Occipital lobe (tissue), 2 donors: ENCODE measurements around the gene ODF2L. TPM values are rescaled to one million over a fixed set of nuclear protein-coding genes. Genes with fewer than 3 reads are reported as not detected.
"Not testable (repeated sequence)": the region's sequence is repeated elsewhere in the genome, so short reads cannot be mapped to it uniquely, and the experiment has no call there.

Experiments used
- DNase-seq: peaks from one replicate; lab custom pipeline; 2025; lab: John Stamatoyannopoulos, UW
- total RNA-seq: library from RNA; depleted of rRNA; stranded (reverse); fragments of >200 nt; gene quantifications from one replicate; pipeline ENCODE4 v1.2.3, GENCODE V29; 2014

The ODF2L gene
- total RNA-seq, 1 donor from 2014 or later, result 100 TPM

DNA sequence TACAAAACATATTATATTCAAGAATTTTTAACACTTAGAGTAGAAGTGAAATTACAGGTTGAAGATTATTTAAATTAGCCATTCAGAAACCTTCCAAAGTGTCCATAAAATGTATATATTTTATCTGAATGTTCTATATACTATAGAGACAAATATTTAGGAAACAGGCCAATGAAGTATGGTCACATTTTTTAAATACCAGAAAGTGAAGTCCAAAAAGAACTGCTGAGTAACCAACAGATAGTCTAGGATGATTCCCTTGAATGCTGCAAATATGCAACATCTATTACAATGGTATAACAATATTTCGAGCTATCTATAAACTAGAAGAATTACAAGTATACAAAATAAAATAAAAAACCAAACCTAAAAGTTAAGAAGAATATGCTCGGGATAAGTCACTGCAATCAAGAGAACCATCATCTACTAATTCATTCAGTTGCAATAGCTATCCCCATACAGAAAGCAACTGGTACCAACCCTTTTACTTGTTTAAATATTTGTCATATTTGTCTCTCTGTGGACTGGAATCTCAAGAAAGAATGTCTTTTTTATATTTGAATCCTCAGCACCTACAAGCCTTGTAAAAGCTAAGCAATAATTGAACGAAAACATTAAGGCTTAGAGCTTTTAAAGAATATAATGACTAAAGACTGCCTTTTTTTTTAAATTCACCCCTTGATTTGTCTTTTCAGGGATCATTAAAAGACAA, 8.1 kb downstream of the ODF2L start:
- no peak for DNase-seq

DNA sequence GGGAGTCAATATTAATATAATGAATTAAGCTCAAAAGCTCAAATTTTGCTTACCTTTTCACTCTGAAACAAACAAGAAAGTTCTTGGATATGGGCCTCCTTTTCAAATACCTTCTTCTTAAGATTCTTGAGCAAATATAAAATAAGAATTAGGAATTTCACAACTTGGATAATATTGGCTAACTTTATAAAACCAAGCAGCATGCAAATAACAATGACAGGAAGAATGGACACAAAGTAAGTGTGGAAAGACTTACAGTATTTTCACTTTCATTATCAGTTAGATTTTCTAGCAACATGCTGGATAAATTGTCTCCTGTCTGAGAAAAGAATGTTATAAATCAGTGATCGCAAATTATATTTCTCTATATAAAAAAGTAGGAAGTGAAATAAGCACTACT, 13.2 kb downstream of the ODF2L start:
- no peak for DNase-seq

DNA sequence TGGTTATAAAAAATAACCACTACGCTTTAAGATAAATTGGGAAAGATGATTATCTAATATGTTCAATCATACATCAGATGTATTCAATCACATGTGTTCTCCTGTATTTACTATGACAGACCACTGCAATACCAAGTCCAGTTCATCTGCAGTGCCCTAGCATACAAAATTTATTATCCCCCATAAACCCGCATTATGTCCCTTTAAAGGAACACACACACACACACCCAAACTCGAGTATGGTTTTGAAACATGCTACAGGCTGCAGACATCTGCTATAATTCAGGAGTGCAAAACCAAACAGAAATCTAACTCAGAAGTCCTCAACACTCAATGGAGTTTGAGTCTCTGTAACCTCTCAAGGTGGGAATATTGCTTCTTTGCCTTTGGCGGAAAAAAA, 14.9 kb downstream of the ODF2L start:
- DNase-seq, result no peak

DNA sequence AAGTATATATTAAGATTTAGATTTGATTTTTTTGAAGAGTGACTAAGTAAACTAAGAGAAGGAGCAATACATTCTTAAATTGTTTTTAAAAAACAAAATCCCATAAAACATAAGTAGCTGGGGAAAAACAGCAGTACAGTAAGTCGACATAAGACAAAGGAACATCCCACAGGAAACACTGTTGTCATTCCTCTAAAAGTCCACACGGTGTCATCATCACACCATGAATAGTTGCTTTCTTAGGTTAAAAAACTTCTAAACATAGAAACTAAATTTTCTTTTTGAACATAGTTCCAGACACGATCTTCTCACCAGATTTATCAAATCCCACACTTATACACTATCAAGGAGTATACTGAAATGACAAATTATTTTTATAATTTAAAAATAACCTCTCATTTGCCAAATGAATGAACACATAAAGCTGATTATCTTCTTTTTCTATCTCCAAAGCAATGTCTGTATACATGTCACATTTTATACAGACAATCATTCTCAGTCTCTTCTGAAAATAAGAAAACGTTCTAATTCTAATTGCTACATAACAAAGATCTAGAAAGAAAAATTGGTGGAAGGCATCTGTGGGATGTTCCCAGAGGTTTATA, 15.8 kb downstream of the ODF2L start:
- no peak for DNase-seq

DNA sequence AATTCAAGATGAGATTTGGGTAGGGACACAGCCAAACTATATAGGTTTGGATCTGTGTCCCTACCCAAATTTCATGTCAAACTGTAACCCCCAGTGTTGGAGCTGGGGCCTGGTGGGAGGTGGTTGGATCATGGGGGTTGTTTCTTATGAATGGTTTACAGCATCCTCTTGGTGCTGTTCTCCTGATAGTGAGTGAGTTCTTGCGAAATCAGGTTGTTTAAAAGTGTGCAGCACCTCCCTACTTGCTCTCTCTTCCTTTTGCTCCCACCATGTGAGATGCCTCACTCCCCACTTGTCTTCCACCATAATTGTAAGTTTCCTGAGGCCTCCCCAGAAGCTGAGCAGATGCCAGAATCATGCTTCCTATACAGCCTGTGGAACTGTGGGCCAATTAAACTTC, 17.3 kb downstream of the ODF2L start:
- DNase-seq, result no peak

DNA sequence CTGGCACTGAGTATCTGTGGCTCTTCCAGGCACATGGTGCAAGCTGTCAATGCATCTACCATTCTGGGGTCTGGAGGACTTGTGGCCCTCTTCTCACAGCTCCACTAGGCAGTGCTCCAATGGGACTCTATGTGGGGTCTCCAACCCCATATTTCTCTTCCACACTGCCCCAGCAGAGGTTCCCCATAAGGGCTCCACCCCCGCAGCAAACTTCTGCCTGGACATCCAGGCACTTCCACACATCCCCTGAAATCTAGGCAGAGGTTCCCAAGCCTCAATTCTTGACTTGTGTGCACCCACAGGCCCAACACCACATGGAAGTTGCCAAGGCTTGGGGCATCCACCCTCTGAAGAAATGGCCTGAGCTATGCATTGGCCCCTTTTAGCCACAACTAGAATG, 18.8 kb downstream of the ODF2L start:
- no peak for DNase-seq

DNA sequence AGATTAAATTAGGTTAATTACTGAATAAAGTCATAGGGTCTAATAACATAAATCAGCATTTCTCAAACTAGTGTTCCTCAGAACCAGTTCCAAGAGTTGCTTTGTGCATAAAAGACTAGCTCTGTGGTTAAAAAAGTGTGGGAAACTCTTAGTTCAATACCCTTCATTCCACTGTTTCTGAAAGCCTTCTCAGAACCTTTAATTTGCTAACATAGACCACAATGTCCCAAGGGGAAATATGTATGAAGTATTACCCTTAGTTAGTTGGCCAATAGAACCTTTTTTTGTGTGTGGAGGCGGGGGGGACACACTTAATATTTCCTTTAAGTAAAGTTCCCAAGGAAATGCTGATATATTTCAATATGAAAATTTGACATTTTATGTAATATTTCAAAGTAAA, 20.4 kb downstream of the ODF2L start:
- no peak for DNase-seq

DNA sequence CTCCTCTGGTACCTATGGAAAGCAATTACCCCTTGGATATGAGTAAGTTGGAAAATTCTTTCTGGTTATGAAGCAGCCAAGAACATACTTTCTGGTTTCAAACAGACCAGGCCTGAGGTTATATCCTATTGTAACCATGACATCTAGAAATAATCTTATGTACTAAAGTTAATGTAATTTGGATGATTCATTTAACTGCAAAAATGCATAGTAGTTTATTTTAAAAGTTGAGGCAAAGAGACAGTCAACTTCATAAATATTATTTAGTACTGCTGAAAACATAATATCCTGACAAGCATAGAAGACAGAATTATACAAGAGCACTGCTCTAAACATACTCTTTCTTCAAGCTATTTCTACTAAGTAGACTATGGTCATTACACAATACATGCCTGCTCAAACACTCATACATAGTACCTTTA, 25.5 kb downstream of the ODF2L start:
- DNase-seq, result no peak

DNA sequence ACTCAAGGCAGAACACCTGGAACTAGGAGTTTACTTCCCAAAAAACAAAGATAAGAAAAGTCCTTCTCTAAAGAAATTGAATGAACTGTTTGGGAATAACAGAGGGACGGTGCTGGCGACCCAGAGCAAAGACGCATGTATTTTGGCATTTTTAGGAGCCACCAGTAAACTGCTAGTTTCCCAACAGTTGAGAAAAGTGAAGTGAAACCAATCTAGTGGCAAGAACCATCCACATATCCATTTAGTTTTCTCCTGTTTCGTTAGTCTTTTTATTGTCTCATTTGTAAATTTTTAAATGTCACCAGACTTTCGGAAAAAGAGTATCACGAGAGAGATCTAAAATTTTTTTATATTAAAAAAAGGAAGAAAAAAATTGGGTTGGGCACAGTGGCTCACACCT, 30.2 kb downstream of the ODF2L start:
- DNase-seq, result no peak

DNA sequence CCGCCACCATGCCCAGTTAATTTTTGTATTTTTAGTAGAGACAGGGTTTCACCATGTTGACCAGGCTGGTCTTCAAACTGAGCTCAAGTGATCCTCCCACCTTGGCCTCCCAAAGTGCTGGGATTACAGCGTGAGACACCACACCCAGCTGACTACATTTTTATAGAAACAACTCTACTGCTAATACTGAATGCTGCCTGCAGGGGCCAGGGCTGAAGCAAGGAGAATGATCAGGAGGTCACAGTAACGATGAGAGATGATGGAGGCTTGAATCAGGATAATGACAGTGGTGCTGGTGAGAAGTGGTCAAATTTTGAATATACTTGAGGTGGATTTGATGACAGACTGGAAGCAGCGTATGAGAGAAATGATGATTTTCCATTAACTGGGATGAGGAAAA, 33.3 kb downstream of the ODF2L start:
- DNase-seq, result no peak

DNA sequence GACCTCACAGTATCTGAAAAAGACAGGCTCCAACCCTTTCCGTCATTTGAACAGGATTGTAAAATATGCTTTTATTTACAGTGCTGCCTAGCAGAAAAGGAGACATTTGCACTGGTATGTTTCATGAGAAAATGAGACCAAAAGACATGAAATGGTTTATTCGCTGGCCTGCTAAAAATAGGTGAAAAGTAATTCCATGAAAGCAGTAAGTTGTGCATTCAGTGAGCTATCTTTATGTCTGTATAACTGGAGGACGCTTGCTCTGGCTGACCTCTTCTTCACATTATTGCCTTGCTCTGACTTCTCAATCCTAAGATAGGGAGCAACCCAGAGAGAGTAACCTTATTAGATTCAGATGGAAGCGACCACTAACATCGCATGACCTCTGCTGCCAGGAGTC, 38.3 kb downstream of the ODF2L start:
- no peak for DNase-seq

DNA sequence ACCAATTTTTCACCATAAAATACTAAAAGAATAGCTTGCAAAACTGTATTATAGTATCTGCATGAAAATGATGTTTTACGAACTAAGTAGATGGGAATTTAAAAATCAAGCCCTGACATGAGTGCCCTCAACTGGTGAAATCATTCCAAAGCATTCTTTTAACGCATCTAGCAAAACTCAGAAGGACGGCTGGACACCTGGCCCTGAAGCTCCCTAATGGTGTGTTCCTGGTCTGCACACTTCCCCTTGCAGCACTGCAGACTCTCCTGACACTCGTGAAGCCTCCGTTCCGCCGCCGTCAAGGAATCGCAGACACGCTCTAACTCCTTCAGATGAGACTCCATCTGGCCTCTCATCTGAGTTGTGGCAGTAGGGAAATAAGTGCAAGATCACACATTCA, 39.9 kb downstream of the ODF2L start:
- DNase-seq, result no peak

DNA sequence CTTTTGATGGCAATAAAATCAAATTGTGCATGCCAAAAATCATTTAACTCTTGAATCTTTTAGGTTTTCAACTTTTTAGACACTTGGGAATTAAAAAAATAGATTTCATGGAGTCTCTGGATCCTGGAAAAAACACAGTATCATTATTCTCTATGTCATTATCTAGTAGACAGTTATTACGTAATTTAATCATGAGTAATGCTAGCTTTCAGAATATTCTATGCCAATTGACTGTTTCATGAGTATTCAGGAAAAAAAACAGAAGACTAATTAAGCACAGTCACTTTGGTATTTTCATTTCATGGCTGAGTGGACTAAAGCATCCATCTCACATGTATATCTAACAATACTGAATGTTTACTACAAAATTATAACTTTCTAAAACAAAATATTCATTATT, 44.0 kb downstream of the ODF2L start:
- no peak for DNase-seq

DNA sequence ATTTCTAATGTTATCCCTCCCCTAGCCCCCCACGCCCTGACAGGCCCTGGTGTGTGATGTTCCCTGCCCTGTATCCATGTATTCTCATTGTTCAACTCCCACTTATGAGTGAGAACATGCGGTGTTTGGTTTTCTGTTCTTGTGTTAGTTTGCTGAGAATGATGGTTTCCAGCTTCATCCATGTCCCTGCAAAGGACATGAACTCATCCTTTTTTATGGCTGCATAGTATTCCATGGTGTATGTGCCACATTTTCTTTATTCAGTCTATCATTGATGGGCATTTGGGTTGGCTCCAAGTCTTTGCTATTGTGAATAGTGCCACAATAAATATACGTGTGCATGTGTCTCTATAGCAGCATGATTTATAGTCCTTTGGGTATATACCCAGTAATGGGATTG, 45.9 kb downstream of the ODF2L start:
- not testable (repeated sequence) for DNase-seq

DNA sequence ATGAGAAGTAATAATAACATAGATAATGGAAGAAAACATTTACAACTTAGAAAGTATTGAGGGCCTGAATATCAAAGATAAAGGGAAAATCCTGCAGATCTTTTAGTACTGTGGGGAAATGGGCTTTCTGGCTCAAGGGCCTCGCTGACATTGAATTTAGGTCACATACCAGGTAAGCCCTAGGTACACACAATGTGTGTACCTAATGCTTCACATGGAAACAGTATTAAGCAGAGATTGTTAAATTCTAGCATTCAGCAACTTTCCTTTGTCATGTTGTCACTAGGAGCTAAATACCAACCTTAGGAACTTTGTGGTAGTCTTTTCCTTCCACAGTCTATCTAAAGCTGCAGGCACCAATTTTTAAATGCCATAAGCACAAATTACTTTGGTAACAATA, 49.7 kb downstream of the ODF2L start:
- no peak for DNase-seq

DNA sequence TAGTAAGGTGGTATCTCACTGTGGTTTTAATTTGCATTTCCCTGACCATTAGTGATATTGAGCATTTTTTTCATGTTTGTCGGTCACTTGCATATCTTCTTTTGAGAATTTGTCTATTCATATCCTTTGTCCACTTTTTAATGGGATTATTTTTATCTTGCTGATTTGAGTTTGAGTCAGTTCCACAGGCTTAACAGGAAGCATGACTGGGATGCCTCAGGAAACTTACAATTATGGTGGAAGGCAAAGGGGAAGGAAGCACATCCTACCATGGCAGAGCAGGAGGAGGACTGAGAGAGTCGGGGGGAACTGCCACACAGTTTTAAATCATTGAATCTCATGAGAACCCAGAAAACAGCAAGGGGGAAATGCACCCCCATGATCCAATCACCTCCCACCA, 51.1 kb downstream of the ODF2L start:
- no peak for DNase-seq

DNA sequence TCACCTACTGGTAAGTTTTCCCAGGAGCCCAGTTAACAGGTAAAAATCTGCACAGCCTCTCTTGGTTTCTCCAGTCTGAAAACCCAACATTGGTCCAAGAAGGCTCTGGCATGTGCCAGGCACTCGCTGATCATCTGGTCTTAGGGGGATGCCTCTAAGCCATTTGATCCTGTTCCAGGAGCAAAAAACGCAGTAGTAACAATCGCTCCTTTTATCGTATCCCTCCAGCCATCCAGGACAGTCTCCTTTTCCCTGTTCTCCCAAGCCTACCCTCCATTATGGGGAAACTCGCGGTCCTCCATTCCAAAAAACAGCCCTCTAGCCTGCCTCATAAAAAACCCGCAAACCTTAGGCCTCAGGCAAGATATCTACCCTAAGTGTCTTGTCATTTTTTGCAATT, 56.2 kb downstream of the ODF2L start:
- no peak for DNase-seq

DNA sequence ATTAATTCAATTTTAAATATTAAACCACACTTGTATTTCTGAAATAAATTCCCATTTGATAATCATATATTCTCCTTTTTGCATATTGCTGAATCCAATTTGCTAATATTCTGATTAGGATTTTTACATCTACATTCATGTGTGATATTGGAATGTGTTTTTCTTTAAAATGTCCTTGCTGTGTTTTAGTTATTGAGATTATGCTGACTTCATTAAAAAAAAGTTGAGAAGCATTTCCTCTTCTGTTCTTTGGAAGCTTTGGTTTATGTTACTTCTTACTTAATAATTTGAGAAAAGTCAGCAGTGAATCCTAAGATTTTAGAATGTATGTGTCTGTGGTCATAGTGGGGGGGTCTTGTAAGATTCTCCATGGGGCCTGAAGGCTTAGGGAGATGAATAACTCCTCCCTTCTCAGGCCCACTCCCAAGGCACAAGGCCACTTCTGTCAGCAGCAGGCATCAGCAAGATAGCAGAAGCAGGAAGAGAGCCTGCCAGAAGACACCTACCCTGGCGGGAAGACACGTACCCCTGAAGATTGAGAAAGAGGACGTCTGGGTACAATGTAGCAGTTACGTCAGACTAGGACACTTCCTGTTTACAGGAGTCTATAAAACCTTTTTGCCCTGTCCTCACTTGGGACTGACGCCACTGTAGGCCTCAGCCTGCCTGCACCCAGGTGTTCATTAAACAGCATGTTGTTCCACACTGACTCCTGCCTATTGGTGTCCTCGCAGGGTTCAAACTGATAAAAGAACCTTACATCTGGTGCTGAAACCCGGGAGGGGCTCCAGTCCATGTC, 56.9 kb downstream of the ODF2L start:
- DNase-seq, result no peak

DNA sequence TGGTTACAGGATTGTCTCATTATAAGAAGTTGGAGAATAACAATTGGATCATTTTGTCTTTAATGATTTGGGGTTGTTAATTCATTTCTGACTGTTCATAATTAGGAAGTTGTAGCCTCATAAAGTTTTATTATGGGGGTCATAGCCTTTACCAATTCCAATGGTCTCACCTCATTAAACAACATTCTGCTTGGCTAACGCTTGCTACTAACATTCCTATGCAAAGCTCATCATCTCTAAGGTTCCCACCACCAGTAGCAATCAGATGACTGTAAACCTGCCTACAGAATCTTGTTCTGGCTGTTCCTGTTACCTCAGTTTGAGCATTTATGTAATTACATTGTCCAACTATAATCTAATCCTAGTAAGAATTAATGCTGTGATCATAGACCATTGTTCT, 60.2 kb downstream of the ODF2L start:
- DNase-seq, result no peak

DNA sequence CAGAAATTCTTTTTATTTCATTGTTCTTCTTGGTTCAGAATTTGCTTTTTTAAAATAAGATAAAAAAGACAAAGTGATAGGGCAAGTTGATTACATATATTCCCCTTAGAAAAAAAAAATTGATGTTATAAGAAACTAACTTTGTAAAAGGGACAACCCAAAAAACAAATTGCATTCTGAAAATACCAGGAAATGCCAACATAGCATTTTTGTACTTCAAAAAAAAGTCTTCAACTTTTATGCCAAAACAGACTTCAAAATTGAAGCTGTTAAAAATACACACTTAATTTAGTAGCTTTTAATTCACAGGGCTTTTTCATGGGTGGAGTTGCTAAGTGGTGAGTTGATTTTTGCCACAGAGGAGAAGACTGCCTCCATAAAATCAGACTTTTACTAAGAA, 70.9 kb downstream of the ODF2L start:
- no peak for DNase-seq

DNA sequence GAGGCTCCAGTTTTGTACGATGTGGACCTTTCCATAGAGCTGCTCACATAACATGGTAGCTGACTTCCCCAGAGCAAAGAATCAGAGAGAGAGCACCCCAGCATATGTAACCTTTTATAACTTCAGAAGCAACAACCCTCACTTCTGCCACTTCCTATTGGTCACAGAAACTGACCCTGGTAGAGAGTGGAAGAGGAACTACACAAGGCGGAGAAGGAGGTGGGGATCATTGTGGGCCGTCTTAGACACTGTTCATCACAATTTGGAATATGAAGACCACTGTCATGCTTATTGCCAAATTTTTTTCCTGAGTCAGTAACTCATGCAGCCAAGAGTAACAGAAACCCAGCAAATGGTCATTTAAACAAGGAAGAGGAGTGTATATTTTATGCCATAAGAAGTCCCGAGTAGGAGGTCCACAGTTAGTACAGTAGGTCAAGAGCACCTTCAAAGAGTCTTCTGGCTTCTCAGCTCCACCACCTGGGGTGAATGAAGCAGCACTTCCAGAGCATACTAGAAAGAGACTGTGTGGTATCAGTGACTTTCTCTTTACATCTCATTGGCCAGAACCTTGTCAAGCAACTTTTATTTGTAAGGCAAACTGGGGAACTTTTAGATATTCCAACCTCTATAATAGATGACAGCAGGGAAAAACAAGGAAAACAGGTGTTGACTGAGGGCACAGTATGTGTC, 71.8 kb downstream of the ODF2L start:
- no peak for DNase-seq

DNA sequence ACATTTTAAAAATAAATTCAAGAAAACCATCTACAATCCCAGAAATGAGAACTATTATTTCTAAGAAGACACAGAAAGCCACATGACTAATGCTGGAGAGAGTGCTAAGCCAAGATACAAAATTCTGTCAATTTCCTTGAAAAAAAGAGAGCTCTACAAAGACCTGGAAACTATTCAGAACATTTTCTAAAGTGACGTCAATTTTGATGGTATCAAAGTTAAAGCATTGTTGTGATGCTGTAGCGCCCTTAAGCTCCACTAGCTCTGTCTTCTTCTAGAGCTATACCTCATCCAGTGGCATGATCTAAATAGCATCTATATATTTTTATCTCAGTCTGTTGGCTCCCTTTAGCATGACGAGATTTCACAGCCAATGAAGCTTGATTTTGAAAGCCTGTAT, 73.9 kb downstream of the ODF2L start:
- DNase-seq, result no peak
